DND-41 (cell line): ENCODE measurements around the gene SND1.

Source experiments
- ATAC-seq: fragments of 200-7000 bp; cut with Tn5 transposase; 3 replicates; pipeline ENCODE4 v1.9.1; 2021; ENCODE audit warnings: low read depth; ENCODE audit not compliant: insufficient read depth
- DNase-seq: peaks from one replicate; pipeline ENCODE4 v3.0.0-alpha.2; 2020
- H2AFZ ChIP-seq: 2 replicates; pipeline ENCODE4 v1.6.0; 2012; ENCODE audit warnings: low read depth, low read length
- H3K27ac ChIP-seq: 2 replicates; pipeline ENCODE4 v1.5.1; 2012; ENCODE audit warnings: low read length, inconsistent platforms
- H3K27me3 ChIP-seq: fragments of 200-600 bp; sonication (generic); 2 replicates; pipeline ENCODE4 v1.6.0; 2012; ENCODE audit warnings: low read length, mild to moderate bottlenecking, inconsistent platforms; ENCODE audit not compliant: insufficient read depth, poor library complexity
- H3K36me3 ChIP-seq: 2 replicates; pipeline ENCODE4 v1.5.1; 2012; ENCODE audit warnings: low read length, inconsistent platforms; ENCODE audit not compliant: insufficient read depth
- H3K4me1 ChIP-seq: 2 replicates; pipeline ENCODE4 v1.5.1; 2012; ENCODE audit warnings: mild to moderate bottlenecking, low read length; ENCODE audit not compliant: insufficient read depth
- H3K4me2 ChIP-seq: 2 replicates; pipeline ENCODE4 v1.6.0; 2012; ENCODE audit warnings: mild to moderate bottlenecking, moderate library complexity, low read length, inconsistent platforms; ENCODE audit not compliant: insufficient read depth
- H3K4me3 ChIP-seq, 2 experiments: fragments of 200-600 bp in 1 of 2; shearing (Covaris generic) in 1 of 2; 2 replicates each; pipeline ENCODE4 v1.5.1; 2012 to 2016; ENCODE audit warnings: inconsistent platforms in 2 of 2, low read length in 2 of 2, mild to moderate bottlenecking in 2 of 2, low read depth in 1 of 2, moderate library complexity in 1 of 2
- H3K79me2 ChIP-seq: 2 replicates; pipeline ENCODE4 v1.6.0; 2012; ENCODE audit warnings: low read length, inconsistent platforms; ENCODE audit not compliant: insufficient read depth
- H3K9ac ChIP-seq: 2 replicates; pipeline ENCODE4 v1.6.0; 2012; ENCODE audit warnings: low read depth, mild to moderate bottlenecking, inconsistent platforms, low read length, moderate library complexity
- H3K9me3 ChIP-seq: 2 replicates; pipeline ENCODE4 v1.5.1; 2012; ENCODE audit warnings: low read length, moderate library complexity, mild to moderate bottlenecking, inconsistent platforms; ENCODE audit not compliant: insufficient read depth, severe bottlenecking
- H4K20me1 ChIP-seq: 2 replicates; pipeline ENCODE4 v1.6.0; 2012; ENCODE audit warnings: low read length; ENCODE audit not compliant: insufficient read depth
- CTCF ChIP-seq: IDR thresholded peaks from 2 replicates; pipeline ENCODE4 v1.5.1; 2012; ENCODE audit warnings: borderline replicate concordance, low read length, moderate library complexity, mild to moderate bottlenecking; ENCODE audit not compliant: poor library complexity, severe bottlenecking; ENCODE audit errors: extremely low read depth
- EZH2 ChIP-seq: IDR thresholded peaks from 3 replicates; pipeline ENCODE4 v1.6.1; 2012; ENCODE audit warnings: borderline replicate concordance, low read depth, mild to moderate bottlenecking, moderate library complexity, low read length, inconsistent platforms; ENCODE audit not compliant: severe bottlenecking

SND1 gene

GRCh38 chr7:127730658-127731276, 78.8 kb downstream of the SND1 start:
- Histone ChIP-seq H3K36me3 (peaks cover 72% of the 10 kb centered on the region), H4K20me1 (peaks cover 15% of the 10 kb centered on the region; the same call in 1 of the 2 replicates), H3K9me3 (no peaks in the 10 kb centered on the region), H3K27me3 (no peaks in the 10 kb centered on the region), H3K9ac (no peak overlapping the region), H3K4me1 (no peaks in the 10 kb centered on the region), H2AFZ (no peak overlapping the region), H3K27ac (no peak overlapping the region), H3K4me2 (no peak overlapping the region), H3K79me2 (peaks cover 3% of the 10 kb centered on the region; the same call in 1 of the 2 replicates), H3K4me3 (no peak overlapping the region)
- DNase-seq (no peak), ATAC-seq (no peak)
- no peak for TF ChIP-seq EZH2
- TF ChIP-seq CTCF = no peak

GRCh38 chr7:127731431-127732080, 79.6 kb downstream of the SND1 start:
- no peak overlapping the region for H2AFZ ChIP-seq
- no peak overlapping the region for H3K9ac ChIP-seq
- peaks cover 72% of the 10 kb centered on the region for H3K36me3 ChIP-seq
- H3K27ac ChIP-seq = no peak overlapping the region
- no peak overlapping the region for H3K4me2 ChIP-seq
- peaks cover 17% of the 10 kb centered on the region; the same call in 1 of the 2 replicates for H4K20me1 ChIP-seq
- no peaks in the 10 kb centered on the region for H3K9me3 ChIP-seq
- H3K4me3 ChIP-seq = no peak overlapping the region
- no peak for TF ChIP-seq CTCF
- no peak for TF ChIP-seq EZH2
- no peak for ATAC-seq
- DNase-seq = no peak
- H3K27me3 ChIP-seq = no peaks in the 10 kb centered on the region
- peaks cover 3% of the 10 kb centered on the region; the same call in 1 of the 2 replicates for H3K79me2 ChIP-seq
- H3K4me1 ChIP-seq = no peaks in the 10 kb centered on the region

GRCh38 chr7:127732306-127732705, 80.3 kb downstream of the SND1 start:
- TF ChIP-seq EZH2 (no peak), CTCF (no peak)
- Histone ChIP-seq H3K36me3 (peaks cover 72% of the 10 kb centered on the region), H3K9ac (no peak overlapping the region), H3K4me1 (no peaks in the 10 kb centered on the region), H3K27ac (no peak overlapping the region), H3K9me3 (no peaks in the 10 kb centered on the region), H2AFZ (no peak overlapping the region), H3K79me2 (peaks cover 3% of the 10 kb centered on the region; the same call in 1 of the 2 replicates), H3K4me3 (no peak overlapping the region), H4K20me1 (peaks cover 19% of the 10 kb centered on the region; the same call in 1 of the 2 replicates), H3K4me2 (no peak overlapping the region), H3K27me3 (no peaks in the 10 kb centered on the region)
- DNase-seq (no peak), ATAC-seq (no peak)
